GM12878 (cell line): ENCODE data around the gene TIMM8A. TPM values are rescaled to one million over a fixed set of nuclear protein-coding genes. Genes with fewer than 3 reads are reported as not detected.

Source experiments
- E4F1 ChIP-seq: fragments of 450-650 bp; IDR thresholded peaks from 2 replicates; pipeline ENCODE4 v1.6.1; 2018; ENCODE audit warnings: borderline replicate concordance, mild to moderate bottlenecking; ENCODE audit not compliant: partially characterized antibody
- ETV6 ChIP-seq, 2 experiments: fragments of 450-650 bp in 1 of 2; IDR thresholded peaks in 1 of 2; conservative IDR thresholded peaks in 1 of 2; 2 replicates each; pipeline ENCODE4 v1.6.1; 2014; ENCODE audit warnings: antibody characterized with exemption in 1 of 2, borderline replicate concordance in 1 of 2, low read depth in 1 of 2, mild to moderate bottlenecking in 1 of 2, moderate library complexity in 1 of 2
- HDAC2 ChIP-seq: fragments of 200-600 bp; sonication (generic); IDR thresholded peaks from 2 replicates; pipeline ENCODE4 v1.6.1; 2017
- KAT2A ChIP-seq: conservative IDR thresholded peaks from 2 replicates; pipeline ENCODE4 v1.6.1; 2011; ENCODE audit warnings: low read depth, low read length; ENCODE audit not compliant: control insufficient read depth
- KLF5 ChIP-seq: fragments of 450-650 bp; IDR thresholded peaks from 2 replicates; pipeline ENCODE4 v1.6.1; 2014; ENCODE audit warnings: mild to moderate bottlenecking; ENCODE audit not compliant: partially characterized antibody
- MXI1 ChIP-seq: fragments of 150-350 bp; IDR thresholded peaks from 2 replicates; pipeline ENCODE4 v1.6.1; 2011; ENCODE audit warnings: low read depth, mild to moderate bottlenecking, inconsistent platforms, low read length, improper control_type of control experiment
- NR2C1 ChIP-seq: fragments of 450-650 bp; IDR thresholded peaks from 2 replicates; pipeline ENCODE4 v1.6.1; 2017; ENCODE audit warnings: antibody characterized with exemption, mild to moderate bottlenecking, moderate library complexity
- NR2F1 ChIP-seq: fragments of 450-650 bp; conservative IDR thresholded peaks from 2 replicates; pipeline ENCODE4 v1.6.1; 2017; ENCODE audit warnings: mild to moderate bottlenecking
- NRF1 ChIP-seq: conservative IDR thresholded peaks from 2 replicates; pipeline ENCODE4 v1.6.1; 2011; ENCODE audit warnings: mild to moderate bottlenecking, low read depth, low read length, improper control_type of control experiment
- SIX5 ChIP-seq: IDR thresholded peaks from 2 replicates; pipeline ENCODE4 v1.6.1; 2011; ENCODE audit warnings: mild to moderate bottlenecking, low read depth, low read length, moderate library complexity; ENCODE audit not compliant: severe bottlenecking
- SREBF2 ChIP-seq: IDR thresholded peaks from 2 replicates; pipeline ENCODE4 v1.6.1; 2012; ENCODE audit warnings: mild to moderate bottlenecking, low read length
- STAT1 ChIP-seq: fragments of 450-650 bp; conservative IDR thresholded peaks from 2 replicates; pipeline ENCODE4 v1.6.1; 2014; ENCODE audit warnings: antibody characterized with exemption, mild to moderate bottlenecking
- SUZ12 ChIP-seq: fragments of 200-600 bp; sonication (generic); IDR thresholded peaks from one replicate; pipeline ENCODE4 v1.6.1; 2018; ENCODE audit warnings: antibody characterized with exemption, mild to moderate bottlenecking; ENCODE audit not compliant: unreplicated experiment
- WRNIP1 ChIP-seq: IDR thresholded peaks from 2 replicates; pipeline ENCODE4 v1.6.1; 2011; ENCODE audit warnings: low read depth, low read length, improper control_type of control experiment, borderline replicate concordance
- polyA plus RNA-seq, 11 experiments: library from polyadenylated mRNA; depleted of rRNA in 4 of 11; unstranded in 6 of 11; stranded (reverse) in 5 of 11; fragments of >200 nt; fragmentation: Nextera tagmentation in 4 of 11; fragmentation: Illumina TruSeq in 1 of 11; extraction: Ambion mirVana in 4 of 11; extraction: Trizol in 1 of 11; gene quantifications; 1 replicate in 1 of 11; 2 replicates in 10 of 11; pipeline versions ENCODE4 v1.2.1 to v1.2.3, GENCODE V29; 2011 to 2016; ENCODE audit warnings: inconsistent platforms in 2 of 11, missing spikeins in 2 of 11, low read depth in 1 of 11
- total RNA-seq, 4 experiments: library from RNA; depleted of rRNA in 3 of 4; stranded (reverse); fragments of >200 nt in 3 of 4; fragmentation: Illumina TruSeq in 1 of 4; extraction: Trizol in 1 of 4; gene quantifications; 2 replicates each; pipeline versions ENCODE4 v1.2.1 to v1.2.3, GENCODE V29; 2013 to 2021
- TF ChIP-seq, protein P1 (sequence below): fragments of 450-650 bp; formaldehyde crosslinking; IDR thresholded peaks from 2 replicates; pipeline ENCODE4 v1.4.0; 2020; ENCODE audit warnings: mild to moderate bottlenecking, moderate library complexity

Gene TIMM8A
- total and polyA plus RNA-seq, 10 of the 15 experiments (the other 5 are each of a cell fraction or from before 2014, with no cell fraction given): 6.7 to 92.7 (median 26.5) TPM

- no peak for TF ChIP-seq ETV6 (conservative IDR thresholded peaks at IDR 0.05 in 1 of 2, IDR thresholded peaks at IDR 0.05 in 1 of 2; ENCODE audit: borderline replicate concordance in 1 of 2, low read depth in 1 of 2)
- TF ChIP-seq STAT1: no peak
- no peak for TF ChIP-seq NR2F1
- no peak for TF ChIP-seq KLF5
- TF ChIP-seq SIX5: no peak
- TF ChIP-seq KAT2A: no peak
- no peak for TF ChIP-seq WRNIP1
- TF ChIP-seq NR2C1: no peak
- TF ChIP-seq NRF1: no peak
- no peak for TF ChIP-seq HDAC2
- TF ChIP-seq, protein P1, sequence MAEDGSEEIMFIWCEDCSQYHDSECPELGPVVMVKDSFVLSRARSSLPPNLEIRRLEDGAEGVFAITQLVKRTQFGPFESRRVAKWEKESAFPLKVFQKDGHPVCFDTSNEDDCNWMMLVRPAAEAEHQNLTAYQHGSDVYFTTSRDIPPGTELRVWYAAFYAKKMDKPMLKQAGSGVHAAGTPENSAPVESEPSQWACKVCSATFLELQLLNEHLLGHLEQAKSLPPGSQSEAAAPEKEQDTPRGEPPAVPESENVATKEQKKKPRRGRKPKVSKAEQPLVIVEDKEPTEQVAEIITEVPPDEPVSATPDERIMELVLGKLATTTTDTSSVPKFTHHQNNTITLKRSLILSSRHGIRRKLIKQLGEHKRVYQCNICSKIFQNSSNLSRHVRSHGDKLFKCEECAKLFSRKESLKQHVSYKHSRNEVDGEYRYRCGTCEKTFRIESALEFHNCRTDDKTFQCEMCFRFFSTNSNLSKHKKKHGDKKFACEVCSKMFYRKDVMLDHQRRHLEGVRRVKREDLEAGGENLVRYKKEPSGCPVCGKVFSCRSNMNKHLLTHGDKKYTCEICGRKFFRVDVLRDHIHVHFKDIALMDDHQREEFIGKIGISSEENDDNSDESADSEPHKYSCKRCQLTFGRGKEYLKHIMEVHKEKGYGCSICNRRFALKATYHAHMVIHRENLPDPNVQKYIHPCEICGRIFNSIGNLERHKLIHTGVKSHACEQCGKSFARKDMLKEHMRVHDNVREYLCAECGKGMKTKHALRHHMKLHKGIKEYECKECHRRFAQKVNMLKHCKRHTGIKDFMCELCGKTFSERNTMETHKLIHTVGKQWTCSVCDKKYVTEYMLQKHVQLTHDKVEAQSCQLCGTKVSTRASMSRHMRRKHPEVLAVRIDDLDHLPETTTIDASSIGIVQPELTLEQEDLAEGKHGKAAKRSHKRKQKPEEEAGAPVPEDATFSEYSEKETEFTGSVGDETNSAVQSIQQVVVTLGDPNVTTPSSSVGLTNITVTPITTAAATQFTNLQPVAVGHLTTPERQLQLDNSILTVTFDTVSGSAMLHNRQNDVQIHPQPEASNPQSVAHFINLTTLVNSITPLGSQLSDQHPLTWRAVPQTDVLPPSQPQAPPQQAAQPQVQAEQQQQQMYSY: no peak
- no peak for TF ChIP-seq E4F1
- TF ChIP-seq MXI1: no peak
- no peak for TF ChIP-seq SUZ12
- TF ChIP-seq SREBF2: no peak
- TF ChIP-seq, all 136 proteins: peak for 0
Observed at GRCh38 chrX:101388604-101389003, 40.1 kb upstream of the TIMM8A start (continued).
